C4-2B (cell line): ENCODE results near the gene CORO1C.

ENCODE experiments used
- CTCF ChIP-seq: fragments of 450-650 bp; conservative IDR thresholded peaks from 2 replicates; pipeline ENCODE4 v1.5.1; 2017; ENCODE audit warnings: mild to moderate bottlenecking
- ZFX ChIP-seq: fragments of 450-650 bp; IDR thresholded peaks from 2 replicates; pipeline ENCODE4 v1.6.1; 2017

GRCh38 chr12:108714866-108715265 is 16.5 kb downstream of the CORO1C start:
- no peak for TF ChIP-seq CTCF
- no peak for TF ChIP-seq ZFX
